Panc1 (cell line): Measurements from ENCODE around the gene PXDN.

ENCODE experiments used
- CTCF ChIP-seq: fragments of 450-650 bp; IDR thresholded peaks from 2 replicates; pipeline ENCODE4 v1.5.1; 2017; ENCODE audit warnings: mild to moderate bottlenecking
- POLR2AphosphoS5 ChIP-seq: IDR thresholded peaks from 2 replicates; pipeline ENCODE4 v1.6.1; 2012; ENCODE audit warnings: mild to moderate bottlenecking, low read depth, low read length, moderate library complexity
- REST ChIP-seq, 2 experiments: IDR thresholded peaks; 2 replicates each; pipeline ENCODE4 v1.6.1; 2011 to 2012; ENCODE audit warnings: low read depth in 2 of 2, control low read depth in 1 of 2, low read length in 1 of 2, mild to moderate bottlenecking in 1 of 2, moderate library complexity in 1 of 2; ENCODE audit not compliant: insufficient read depth in 1 of 2
- SIN3A ChIP-seq: IDR thresholded peaks from 2 replicates; pipeline ENCODE4 v1.6.1; 2012; ENCODE audit warnings: low read depth, mild to moderate bottlenecking, low read length, moderate library complexity, borderline replicate concordance; ENCODE audit not compliant: insufficient read depth
- TCF7L2 ChIP-seq: IDR thresholded peaks from 2 replicates; pipeline ENCODE4 v1.6.1; 2011; ENCODE audit warnings: mild to moderate bottlenecking, low read depth, low read length, inconsistent platforms

GRCh38 chr2:1773883-1774282, 29.6 kb upstream of the PXDN start:
- TF ChIP-seq CTCF = no peak
- TF ChIP-seq POLR2AphosphoS5 = no peak
- no peak for TF ChIP-seq REST (IDR thresholded peaks at IDR 0.05; ENCODE audit: insufficient read depth in 1 of 2, low read depth in 2 of 2, low read length in 1 of 2)
- TF ChIP-seq SIN3A = no peak
- no peak for TF ChIP-seq TCF7L2
